ENCODE measurements around the gene SAYSD1.

The SAYSD1 gene

DNA sequence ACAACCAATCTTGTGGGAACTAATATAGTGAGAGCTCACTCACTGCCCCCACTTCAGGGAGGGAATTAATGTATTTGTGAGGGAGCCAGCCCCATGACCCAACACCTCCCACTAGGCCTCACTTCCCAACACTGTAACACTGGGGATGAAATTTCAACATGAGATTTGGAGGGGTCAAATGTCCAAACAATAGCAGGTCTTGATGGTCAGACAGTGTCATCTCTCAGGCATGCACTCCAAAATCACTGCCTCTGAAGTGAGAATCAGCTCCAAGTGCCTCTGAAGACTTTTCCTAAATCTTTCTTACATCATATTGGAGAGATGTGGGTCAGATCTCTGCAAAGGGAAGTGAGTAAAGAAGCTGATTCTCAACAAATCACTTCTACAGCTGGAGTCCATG lies 13.8 kb upstream of the SAYSD1 start:
- H3K9me3 Mint-ChIP-seq (ENCODE audit: low read depth): no peaks in the 10 kb centered on the region

DNA sequence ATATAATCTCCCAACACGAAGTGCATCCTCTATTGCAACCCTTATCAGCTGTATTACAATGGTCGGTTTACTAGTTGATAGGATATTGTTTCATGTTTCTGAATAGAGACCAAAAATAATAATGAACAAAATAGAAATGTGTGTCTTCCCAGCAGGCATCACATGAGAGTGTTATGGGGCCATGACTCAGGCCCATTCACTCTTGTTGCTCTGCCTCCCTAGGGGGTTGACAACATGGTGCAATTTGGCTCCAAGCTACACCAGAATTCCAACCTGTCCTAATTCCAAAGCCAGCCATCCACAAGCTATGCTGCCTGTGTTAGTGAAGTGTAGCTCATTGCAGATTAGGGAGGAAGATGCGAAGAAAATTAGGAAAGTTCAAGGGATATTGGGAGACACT lies 13.1 kb upstream of the SAYSD1 start:
- H3K36me3 Mint-ChIP-seq: peaks cover 6% of the 10 kb centered on the region
- H3K9me3 Mint-ChIP-seq (ENCODE audit: low read depth): no peaks in the 10 kb centered on the region
- no peak overlapping the region for H3K27ac Mint-ChIP-seq
- H3K4me3 Mint-ChIP-seq: no peak overlapping the region
- H3K4me1 Mint-ChIP-seq (ENCODE audit: low read depth): no peaks in the 10 kb centered on the region
- peaks cover 8% of the 10 kb centered on the region for H3K27me3 Mint-ChIP-seq

More for the DNA sequence above, 13.8 kb upstream of the SAYSD1 start:
- Mint-ChIP-seq H3K27me3 (peaks cover 8% of the 10 kb centered on the region), H3K4me1 (ENCODE audit: low read depth) (no peaks in the 10 kb centered on the region), H3K4me3 (no peak overlapping the region), H3K27ac (no peak overlapping the region), H3K36me3 (peaks cover 6% of the 10 kb centered on the region)

DNA sequence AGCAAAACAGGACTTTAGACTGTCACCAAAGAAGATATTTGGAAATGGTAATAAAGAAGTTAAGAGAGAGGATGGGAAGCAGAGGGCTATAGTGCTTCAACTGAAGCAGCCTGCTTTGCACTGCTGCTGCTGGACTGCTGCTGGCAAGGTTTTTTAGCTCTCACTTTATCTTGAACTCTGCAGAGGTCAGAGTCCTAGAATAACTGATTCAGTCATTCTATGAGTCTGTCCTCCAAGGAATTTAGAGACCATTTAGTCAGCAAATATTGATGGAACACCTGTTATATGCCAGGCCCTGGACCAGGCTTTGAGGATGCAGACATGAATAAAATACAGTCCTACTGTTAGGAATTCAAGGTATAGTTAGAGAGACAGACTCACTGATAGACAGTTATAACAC lies 9.1 kb upstream of the SAYSD1 start:
- no peak overlapping the region for H3K4me3 Mint-ChIP-seq
- no peaks in the 10 kb centered on the region for H3K9me3 Mint-ChIP-seq (ENCODE audit: low read depth)
- peaks cover 5% of the 10 kb centered on the region for H3K27me3 Mint-ChIP-seq
- H3K4me1 Mint-ChIP-seq (ENCODE audit: low read depth): no peaks in the 10 kb centered on the region
- H3K27ac Mint-ChIP-seq: no peak overlapping the region
- H3K36me3 Mint-ChIP-seq: peaks cover 6% of the 10 kb centered on the region

DNA sequence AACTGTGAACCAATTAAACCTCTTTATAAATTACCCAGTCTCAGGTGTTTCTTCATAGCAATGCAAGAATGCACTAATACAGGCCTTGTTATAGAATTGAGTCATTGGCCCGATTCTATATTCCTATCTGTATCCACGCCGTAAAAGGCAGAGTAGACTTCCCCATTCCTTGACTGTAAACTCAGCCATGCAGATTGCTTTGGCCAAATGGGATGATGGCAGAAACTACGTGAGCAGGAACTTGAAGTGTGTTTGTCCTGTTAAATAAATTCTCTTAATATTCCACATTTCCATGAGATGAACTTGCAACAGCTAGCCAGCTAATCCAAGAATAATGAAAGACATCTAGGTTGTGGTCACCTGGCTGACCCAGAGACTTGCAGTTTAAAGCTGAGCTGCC lies 3.9 kb upstream of the SAYSD1 start:
- Mint-ChIP-seq H3K27me3 (no peaks in the 10 kb centered on the region), H3K4me3 (no peak overlapping the region), H3K9me3 (ENCODE audit: low read depth) (no peaks in the 10 kb centered on the region), H3K36me3 (no peaks in the 10 kb centered on the region), H3K4me1 (ENCODE audit: low read depth) (peaks cover 19% of the 10 kb centered on the region), H3K27ac (no peak overlapping the region)

DNA sequence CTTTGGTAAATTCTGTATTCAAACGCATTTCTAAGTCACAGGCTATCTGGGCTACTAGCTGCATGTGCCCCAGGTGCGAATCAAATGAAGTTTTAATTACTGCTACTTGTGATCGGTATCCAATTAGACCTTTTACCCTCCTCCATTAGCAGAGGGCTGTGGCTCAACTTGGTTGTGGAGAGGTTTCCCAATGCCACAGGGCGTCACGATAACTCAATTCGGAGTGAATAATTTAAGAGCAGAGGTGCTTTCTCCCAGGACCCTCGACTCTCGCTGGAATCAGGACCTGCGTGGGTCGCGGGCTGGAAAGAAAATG lies 640 bp downstream of the SAYSD1 start:
- Mint-ChIP-seq H3K27ac (peak overlapping the region; percentile 99), H3K9me3 (ENCODE audit: low read depth) (no peaks in the 10 kb centered on the region), H3K4me1 (ENCODE audit: low read depth) (peaks cover 64% of the 10 kb centered on the region), H3K36me3 (peaks cover 6% of the 10 kb centered on the region), H3K4me3 (peak overlapping the region; percentile 98), H3K27me3 (no peaks in the 10 kb centered on the region)

DNA sequence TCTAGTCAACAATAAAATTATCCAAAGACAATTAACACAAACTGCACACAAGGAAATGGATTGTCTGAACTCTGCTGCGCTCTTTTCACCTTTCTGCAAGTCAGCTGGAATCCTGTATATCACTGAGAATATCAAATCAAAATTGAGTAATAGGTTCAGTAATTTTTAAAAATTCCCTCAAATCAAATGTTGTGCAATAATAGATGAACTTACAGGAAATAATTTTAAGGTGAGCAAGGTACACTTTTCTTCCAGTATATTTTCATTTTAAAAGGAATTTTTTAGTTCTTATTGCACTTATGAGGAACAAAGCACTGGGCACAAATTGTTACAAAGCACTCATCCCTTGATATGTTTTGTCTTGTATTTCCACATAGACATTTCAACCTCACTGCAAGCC lies 1.2 kb downstream of the SAYSD1 start:
- Mint-ChIP-seq H3K36me3 (peaks cover 9% of the 10 kb centered on the region), H3K27me3 (no peaks in the 10 kb centered on the region), H3K4me1 (ENCODE audit: low read depth) (peaks cover 67% of the 10 kb centered on the region), H3K9me3 (ENCODE audit: low read depth) (no peaks in the 10 kb centered on the region), H3K27ac (peak overlapping the region; percentile 99), H3K4me3 (peak overlapping the region; percentile 98)

DNA sequence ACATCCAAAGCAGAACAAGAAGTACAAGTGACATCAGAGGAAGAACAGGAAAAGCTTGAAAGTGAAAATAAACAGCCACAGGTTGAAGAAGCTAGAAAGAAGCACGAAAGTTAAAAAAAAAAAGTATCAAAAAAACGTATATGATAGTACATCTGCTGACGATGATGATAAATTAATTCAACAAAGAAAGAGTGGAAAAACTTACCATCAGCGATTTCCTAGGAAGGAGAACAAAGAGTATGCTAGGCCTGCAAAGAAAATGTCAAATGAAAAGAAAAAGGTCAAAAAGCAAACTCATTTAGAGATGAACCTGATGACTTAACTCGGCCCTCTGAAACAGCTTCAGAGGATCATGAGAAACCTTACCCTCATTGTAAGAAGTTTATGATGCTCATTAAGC lies 3.7 kb downstream of the SAYSD1 start:
- Mint-ChIP-seq H3K27ac (peak overlapping the region; percentile 98), H3K9me3 (ENCODE audit: low read depth) (no peaks in the 10 kb centered on the region), H3K4me1 (ENCODE audit: low read depth) (peaks cover 84% of the 10 kb centered on the region)

DNA sequence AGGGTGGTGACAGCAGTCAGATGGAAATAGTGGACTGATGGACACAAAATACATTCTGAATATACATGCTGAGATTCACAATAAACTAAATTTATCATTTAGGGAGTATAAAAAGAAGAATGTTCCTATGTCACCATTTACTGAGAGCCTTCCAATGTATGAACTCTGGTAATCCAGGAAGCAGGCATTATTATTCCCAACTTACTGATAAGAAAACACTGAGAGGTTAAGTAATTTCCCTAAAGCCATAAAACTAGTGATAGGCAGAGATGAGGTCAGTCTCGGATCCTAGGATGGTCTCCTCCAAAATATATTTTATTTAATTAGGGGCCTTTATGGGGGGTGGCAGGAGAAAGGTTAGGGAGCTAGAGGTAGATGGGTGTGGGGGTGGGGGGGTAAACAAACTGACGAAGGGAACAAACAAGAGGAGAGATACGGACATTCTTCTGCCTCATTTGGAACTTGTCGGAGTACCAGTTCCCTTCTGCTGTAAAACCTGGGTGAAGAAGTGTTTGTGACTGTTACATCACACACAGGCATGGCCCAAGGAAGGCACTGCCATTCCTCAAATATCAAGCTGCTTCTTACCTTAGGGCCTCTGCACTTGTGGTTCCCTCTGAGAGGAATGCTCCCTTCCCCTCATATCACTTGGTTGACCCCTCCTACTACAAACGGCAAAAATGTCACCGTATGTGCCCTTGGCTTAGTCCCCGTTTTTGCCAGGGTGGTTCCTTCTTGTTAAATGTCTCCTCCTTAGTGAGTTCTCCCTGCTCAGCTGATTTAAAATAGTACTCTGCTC lies 6.7 kb downstream of the SAYSD1 start:
- no peak overlapping the region for H3K4me3 Mint-ChIP-seq
- peak overlapping the region; percentile 56 for H3K27ac Mint-ChIP-seq
- peaks cover 60% of the 10 kb centered on the region for H3K4me1 Mint-ChIP-seq (ENCODE audit: low read depth)
- no peaks in the 10 kb centered on the region for H3K27me3 Mint-ChIP-seq
- no peaks in the 10 kb centered on the region for H3K9me3 Mint-ChIP-seq (ENCODE audit: low read depth)
- H3K36me3 Mint-ChIP-seq: peaks cover 39% of the 10 kb centered on the region

More for the DNA sequence above, 3.7 kb downstream of the SAYSD1 start:
- H3K4me3 Mint-ChIP-seq: peak overlapping the region; percentile 78
- H3K27me3 Mint-ChIP-seq: no peaks in the 10 kb centered on the region
- peaks cover 21% of the 10 kb centered on the region for H3K36me3 Mint-ChIP-seq

DNA sequence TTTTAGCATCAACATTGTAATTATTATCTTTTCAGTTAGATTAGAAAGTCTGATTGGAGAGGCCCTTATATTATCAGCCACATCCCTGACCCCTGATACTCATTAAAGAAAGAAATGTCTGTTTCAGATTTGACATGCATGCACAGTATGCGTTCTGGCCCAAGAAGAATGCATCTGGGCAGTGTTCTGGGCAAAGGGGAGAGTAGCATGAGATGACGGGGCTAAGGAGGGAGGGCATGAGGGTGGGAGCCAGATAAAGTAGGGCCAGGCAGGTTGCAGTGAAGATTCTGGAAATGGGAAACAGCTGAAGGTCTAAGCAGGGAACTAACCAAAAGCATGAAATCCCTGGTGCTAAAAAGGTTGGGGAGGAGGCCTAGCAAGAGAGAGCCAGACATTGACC lies 7.3 kb downstream of the SAYSD1 start:
- peaks cover 55% of the 10 kb centered on the region for H3K4me1 Mint-ChIP-seq (ENCODE audit: low read depth)
- no peak overlapping the region for H3K4me3 Mint-ChIP-seq
- H3K9me3 Mint-ChIP-seq (ENCODE audit: low read depth): no peaks in the 10 kb centered on the region

DNA sequence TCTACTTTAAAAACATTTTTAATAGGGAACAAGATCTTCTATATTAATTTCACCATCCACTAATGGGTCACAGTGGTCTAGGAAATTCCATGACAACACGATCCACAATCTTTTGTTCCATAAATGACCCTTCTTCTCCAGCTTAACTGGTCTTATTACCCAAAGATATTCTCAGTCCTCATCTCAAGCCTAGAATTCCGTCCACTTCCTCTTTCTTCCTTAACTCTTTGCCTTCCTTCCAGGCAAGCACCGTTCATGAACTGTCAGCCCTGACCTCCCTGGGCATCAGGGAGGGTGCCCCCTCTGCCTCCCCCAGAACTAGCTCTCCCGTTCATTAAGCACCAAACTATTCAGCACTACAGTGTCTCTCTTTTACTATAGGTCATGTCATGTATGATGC lies 8.0 kb downstream of the SAYSD1 start:
- Mint-ChIP-seq H3K36me3 (peaks cover 46% of the 10 kb centered on the region), H3K9me3 (ENCODE audit: low read depth) (no peaks in the 10 kb centered on the region), H3K4me3 (peak overlapping the region; percentile 28), H3K27me3 (no peaks in the 10 kb centered on the region), H3K4me1 (ENCODE audit: low read depth) (peaks cover 52% of the 10 kb centered on the region), H3K27ac (no peak overlapping the region)

More for the DNA sequence above, 7.3 kb downstream of the SAYSD1 start:
- Mint-ChIP-seq H3K27me3 (no peaks in the 10 kb centered on the region), H3K27ac (peak overlapping the region; percentile 35), H3K36me3 (peaks cover 42% of the 10 kb centered on the region)

DNA sequence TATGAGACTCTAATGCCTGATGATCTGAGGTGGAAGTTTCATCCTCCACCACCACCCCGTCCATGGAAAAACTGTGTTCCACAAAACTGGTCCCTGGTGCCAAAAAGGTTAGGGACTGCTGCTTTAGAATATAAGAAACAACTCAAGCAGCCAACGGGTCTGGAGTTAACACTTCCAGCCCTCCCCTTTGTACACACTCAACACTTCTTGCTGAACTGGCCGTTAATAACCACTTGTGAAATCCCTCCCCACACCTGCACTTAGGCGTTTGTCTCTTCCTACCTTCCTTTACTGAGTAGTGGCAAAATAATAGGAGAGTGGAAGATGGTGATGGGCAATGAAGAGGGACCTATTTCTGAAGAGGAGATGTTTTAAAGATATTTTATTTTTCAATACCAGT lies 10.5 kb downstream of the SAYSD1 start:
- Mint-ChIP-seq H3K27ac (no peak overlapping the region), H3K27me3 (no peaks in the 10 kb centered on the region), H3K9me3 (ENCODE audit: low read depth) (no peaks in the 10 kb centered on the region), H3K4me1 (ENCODE audit: low read depth) (peaks cover 40% of the 10 kb centered on the region), H3K36me3 (peaks cover 40% of the 10 kb centered on the region), H3K4me3 (no peak overlapping the region)

DNA sequence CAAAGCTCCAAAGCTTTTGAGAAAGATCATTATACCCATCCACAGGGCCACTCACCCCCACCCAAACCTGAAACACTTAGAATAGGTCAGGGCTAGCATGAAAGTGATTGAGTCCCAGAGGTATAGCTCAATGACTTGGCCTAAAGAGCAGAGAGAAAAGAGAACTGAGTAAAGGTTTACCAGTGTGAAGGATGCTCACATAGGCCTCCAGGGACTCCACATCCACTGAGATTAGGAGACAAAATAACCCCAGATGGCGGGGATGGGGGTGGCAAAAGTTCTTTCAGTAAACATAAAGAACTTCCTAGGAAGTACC lies 12.2 kb downstream of the SAYSD1 start:
- no peaks in the 10 kb centered on the region for H3K9me3 Mint-ChIP-seq (ENCODE audit: low read depth)
- no peak overlapping the region for H3K4me3 Mint-ChIP-seq
- peak overlapping the region; percentile 10 for H3K27ac Mint-ChIP-seq
- peaks cover 34% of the 10 kb centered on the region for H3K36me3 Mint-ChIP-seq
- peaks cover 32% of the 10 kb centered on the region for H3K4me1 Mint-ChIP-seq (ENCODE audit: low read depth)
- no peaks in the 10 kb centered on the region for H3K27me3 Mint-ChIP-seq

DNA sequence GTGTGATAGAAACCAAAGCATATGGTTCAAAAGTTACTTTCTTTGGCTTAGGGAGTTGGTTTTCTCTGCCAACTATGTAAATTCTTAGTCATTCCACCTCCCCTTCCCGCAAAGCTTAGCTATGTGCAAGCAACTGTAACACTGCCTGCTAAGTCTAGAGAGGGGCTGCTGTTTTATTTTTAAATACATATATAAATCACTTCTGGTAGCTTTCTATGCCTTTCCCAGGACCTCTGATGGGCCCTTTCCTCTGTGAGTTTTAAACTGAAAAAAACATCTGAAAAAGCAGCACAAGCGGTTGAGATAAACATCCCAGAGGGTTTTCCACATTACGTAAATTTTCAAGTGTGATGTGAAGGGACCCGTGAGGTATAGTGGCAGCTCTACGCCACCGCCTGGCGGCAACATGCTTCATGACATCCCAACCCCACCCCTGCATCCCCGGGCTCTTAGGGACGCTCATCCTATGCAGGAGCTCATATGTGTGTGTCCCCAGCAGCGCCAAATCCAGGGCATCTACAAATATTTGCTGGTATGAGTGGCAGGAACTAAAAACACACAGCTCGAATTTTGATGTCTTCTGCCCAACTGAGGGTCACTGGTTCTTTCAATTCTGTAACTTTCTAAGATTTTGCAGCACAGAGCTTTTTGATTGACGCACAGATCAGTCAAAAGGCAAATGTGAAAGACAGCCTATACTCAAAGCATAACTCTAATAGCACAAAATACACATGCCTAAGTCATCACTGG lies 12.7 kb downstream of the SAYSD1 start:
- no peak overlapping the region for H3K4me3 Mint-ChIP-seq
- peaks cover 31% of the 10 kb centered on the region for H3K36me3 Mint-ChIP-seq
- peak overlapping the region; percentile 10 for H3K27ac Mint-ChIP-seq
- no peaks in the 10 kb centered on the region for H3K27me3 Mint-ChIP-seq
- no peaks in the 10 kb centered on the region for H3K9me3 Mint-ChIP-seq (ENCODE audit: low read depth)
- H3K4me1 Mint-ChIP-seq (ENCODE audit: low read depth): peaks cover 28% of the 10 kb centered on the region

DNA sequence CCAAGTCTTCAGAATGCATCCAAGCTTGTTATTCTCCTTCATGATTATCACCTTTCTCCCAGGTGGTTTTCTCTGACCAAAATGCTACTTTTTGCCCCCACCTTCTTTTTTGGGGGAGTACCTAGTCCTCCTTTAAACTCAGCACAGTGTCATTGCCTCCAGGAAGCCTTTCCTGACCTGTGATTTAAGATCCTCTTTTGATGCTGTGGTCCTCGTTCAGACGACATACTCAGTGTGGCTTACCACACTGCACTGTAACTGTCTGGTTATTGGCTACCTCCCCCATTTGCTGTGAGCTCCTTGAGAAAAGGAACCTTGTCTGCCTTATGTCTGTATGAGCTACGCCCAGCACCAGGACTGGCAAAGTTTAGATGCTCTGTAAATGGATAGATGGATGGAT lies 14.6 kb downstream of the SAYSD1 start:
- H3K9me3 Mint-ChIP-seq (ENCODE audit: low read depth): no peaks in the 10 kb centered on the region
- peak overlapping the region; percentile 10 for H3K27ac Mint-ChIP-seq

DNA sequence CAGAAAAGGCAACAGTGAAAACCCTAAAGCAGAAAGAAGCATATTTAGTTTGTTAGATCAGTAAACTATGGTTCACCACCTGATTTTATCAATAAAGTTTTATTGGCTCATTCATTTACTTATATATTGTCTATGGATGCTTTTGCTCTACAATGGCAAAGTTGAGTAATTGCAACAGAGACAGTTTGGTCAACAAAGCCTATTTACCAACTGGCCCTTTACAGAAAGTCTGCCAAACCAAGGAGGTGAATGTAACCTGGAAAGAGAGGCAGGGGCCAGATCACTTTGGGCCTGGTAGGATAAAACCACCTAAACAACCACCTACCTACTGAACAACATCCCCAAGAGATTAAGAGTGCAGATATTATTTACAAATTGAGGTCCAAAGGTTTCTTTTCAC lies 19.4 kb downstream of the SAYSD1 start:
- Mint-ChIP-seq H3K9me3 (ENCODE audit: low read depth) (no peaks in the 10 kb centered on the region), H3K36me3 (no peaks in the 10 kb centered on the region), H3K27ac (no peak overlapping the region), H3K4me1 (ENCODE audit: low read depth) (peaks cover 7% of the 10 kb centered on the region), H3K4me3 (no peak overlapping the region), H3K27me3 (no peaks in the 10 kb centered on the region)

More for the DNA sequence above, 14.6 kb downstream of the SAYSD1 start:
- H3K36me3 Mint-ChIP-seq: peaks cover 22% of the 10 kb centered on the region
- no peak overlapping the region for H3K4me3 Mint-ChIP-seq
- no peaks in the 10 kb centered on the region for H3K27me3 Mint-ChIP-seq
- H3K4me1 Mint-ChIP-seq (ENCODE audit: low read depth): peaks cover 19% of the 10 kb centered on the region

All from activated naive CD8-positive, alpha-beta T cell (primary cell).